Activated T-cell treated with anti-CD3 and anti-CD28 coated beads, Interleukin-2, amount 50 U/mL, for 48 hours (primary cell): ENCODE measurements around the gene IPO9.
"Not testable (repeated sequence)": the region's sequence is repeated elsewhere in the genome, so short reads cannot be mapped to it uniquely, and the experiment has no call there.

Experiments
- DNase-seq, 2 experiments: peaks; one replicate each; pipeline ENCODE4 v3.0.0-alpha.2; 2020

Gene IPO9

DNA sequence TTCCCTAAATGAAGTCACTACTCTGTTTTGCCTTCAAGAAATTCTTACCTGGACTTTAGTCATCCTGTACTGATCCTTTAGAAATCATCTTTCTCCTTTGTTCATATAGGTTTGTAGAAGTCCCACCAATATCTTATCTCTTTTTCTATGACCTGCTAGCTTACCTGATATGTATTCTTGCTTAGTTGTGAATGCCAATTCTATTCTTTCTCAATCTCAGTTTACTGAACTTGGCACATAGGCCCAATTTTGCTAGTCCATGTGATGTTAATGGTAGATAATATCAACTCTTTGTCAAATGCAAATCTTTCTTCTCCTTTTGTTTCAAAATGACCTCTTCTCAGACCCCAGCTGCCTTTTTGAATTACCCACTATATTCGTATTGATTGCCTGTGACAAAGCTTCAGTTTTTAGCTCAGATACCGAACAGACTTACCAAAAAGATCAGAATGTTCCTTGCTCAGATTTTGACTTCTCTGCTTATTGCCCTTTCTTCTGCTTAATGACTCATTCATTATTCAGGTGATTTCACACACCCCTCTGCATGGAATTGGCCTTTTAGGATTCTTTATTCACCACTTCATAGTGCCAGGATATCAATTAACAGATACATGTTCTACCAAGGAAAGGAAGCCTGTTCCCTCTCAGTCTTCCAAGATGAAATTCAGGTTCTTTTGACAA, 20.6 kb downstream of the IPO9 start:
- DNase-seq: no peak

- DNase-seq: no peak
These were observed 21.1 kb downstream of the IPO9 start for GRCh38 chr1:201850053-201850397.

DNA sequence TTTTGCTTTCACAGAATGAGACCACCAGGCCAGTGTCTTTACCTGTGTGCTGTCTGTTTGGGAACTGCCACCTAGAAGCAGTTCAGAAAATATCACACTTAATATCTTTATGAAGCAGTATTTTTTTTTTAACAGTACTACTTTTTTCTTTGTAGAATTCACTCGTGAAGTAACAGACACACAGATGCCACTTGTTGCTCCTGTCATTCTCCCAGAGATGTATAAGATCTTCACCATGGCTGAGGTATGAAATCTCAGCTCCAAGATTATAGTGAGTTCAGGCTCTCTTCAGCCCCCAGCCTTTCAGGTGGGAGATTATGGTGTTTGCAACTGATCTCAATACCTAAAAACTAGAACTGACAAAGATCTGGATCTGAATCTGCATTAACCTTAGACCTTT, 23.0 kb downstream of the IPO9 start:
- no peak for DNase-seq

GRCh38 chr1:201856722-201857121, 27.8 kb downstream of the IPO9 start:
- not testable (repeated sequence) for DNase-seq

DNA sequence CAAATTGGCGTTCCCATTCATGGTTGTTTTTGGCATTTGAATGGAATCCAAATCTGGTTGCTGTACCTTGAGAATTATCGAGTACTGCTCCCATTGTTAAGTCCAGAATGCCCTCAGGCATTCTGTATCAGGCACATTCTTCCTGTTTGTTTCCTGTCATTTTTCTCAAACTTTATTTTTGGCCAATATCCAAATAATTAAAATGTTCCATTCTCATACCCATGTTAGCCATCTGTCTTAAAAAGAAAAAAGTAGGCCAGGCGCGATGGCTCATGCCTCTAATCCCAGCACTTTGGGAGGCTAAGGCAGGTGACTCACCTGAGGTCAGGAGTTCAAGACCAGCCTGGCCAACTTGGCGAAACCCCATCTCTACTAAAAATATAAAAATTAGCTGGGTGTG, 30.5 kb downstream of the IPO9 start:
- DNase-seq: no peak

- DNase-seq: no peak
These were observed 32.5 kb downstream of the IPO9 start for GRCh38 chr1:201861448-201861847.

DNA sequence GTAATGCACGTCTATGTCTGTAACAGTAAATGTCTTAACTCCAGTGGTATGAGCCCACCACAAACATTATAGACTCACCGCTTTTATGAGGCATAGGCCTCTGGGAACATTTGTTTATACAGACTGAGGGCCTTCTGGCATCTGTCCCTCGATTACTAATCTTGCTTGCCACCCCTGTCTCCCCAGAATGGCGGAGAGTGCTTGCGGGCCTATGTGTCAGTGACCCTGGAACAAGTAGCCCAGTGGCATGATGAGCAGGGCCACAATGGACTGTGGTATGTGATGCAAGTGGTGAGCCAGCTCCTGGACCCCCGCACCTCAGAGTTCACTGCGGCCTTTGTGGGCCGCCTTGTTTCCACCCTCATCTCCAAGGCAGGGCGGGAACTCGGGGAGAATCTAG, 41.4 kb downstream of the IPO9 start:
- DNase-seq: no peak

GRCh38 chr1:201874672-201875071, 45.7 kb downstream of the IPO9 start:
- no peak for DNase-seq

DNA sequence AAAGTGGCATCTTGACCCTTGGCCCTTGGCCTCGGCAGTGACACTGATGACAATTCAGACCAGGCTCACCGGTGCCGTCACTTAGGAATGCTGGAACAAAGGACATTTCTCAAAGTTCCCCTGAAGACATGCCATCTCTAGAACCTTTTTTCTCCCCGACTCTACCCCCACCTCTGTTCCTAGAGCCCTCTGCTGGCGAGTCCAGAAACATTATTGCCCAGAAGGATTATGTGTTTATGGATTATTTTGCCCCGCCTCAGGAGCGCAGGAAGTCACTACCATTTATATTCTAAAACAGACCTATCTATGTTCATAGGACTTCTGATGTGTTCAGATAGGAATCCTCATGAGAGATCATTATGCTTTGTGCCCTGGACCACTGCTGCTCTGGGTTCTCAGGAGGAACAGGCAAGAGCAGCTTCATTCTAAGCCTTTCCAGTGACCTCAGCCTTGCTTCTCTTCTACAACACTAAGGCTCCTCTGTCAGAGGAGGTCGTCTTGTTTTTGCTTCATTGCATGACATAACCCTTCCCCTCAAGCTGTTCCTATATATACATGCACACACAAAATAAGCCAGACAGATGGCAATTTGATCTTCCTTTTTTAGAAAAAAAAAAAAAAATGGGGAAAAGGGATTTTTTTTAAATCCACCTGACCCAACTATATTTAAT, 47.3 kb downstream of the IPO9 start:
- DNase-seq: peak in 1 of 2 experiments; percentile 12

DNA sequence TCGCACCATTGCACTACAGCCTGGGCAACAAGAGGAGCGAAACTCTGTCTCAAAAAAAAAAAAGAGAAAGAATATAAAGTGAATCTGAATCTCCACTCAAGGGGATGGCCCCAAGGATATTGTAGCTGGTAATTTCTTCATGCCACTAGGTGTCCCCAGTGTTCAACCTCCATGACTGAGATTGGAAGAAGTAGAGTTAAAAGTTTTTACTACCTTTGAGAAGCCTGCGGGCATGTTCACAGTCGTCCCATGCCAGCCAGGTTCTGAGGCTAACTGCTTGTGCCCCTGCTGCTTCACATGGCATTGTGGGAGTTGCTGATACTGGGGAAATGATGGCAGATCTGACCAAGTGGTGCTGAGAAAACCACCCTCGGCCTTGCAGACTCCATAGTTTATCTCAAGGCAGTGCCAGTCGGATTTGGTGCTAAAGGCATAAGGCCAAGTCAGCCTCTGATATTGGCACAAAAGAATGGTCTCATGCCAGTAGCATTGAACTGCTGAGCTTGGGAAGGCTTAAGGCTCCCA, 49.0 kb downstream of the IPO9 start:
- peak in 1 of 2 experiments; percentile 23 for DNase-seq

- peak in 1 of 2 experiments; percentile 2 for DNase-seq
These were observed 52.1 kb downstream of the IPO9 start for GRCh38 chr1:201880928-201881571.

DNA sequence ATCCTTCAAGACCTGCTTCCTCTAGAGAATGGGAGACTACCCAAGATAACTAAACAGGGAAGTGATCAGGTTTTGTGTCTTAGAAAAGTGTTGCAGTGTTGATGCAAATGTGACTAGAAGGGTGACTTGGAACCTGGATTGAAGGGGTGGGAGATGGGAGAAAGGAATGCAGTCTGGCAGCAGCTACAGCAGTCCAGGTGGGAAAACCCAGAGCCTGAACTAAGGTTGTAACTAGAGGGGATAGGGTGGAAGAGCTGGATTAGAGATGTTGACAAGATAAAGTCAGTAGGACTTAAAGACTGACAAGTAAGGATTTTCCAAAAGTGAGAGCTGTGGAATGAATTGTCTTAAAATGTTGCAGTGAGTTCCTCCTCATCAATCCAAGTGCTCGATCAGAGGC, 52.7 kb downstream of the IPO9 start:
- DNase-seq: no peak

DNA sequence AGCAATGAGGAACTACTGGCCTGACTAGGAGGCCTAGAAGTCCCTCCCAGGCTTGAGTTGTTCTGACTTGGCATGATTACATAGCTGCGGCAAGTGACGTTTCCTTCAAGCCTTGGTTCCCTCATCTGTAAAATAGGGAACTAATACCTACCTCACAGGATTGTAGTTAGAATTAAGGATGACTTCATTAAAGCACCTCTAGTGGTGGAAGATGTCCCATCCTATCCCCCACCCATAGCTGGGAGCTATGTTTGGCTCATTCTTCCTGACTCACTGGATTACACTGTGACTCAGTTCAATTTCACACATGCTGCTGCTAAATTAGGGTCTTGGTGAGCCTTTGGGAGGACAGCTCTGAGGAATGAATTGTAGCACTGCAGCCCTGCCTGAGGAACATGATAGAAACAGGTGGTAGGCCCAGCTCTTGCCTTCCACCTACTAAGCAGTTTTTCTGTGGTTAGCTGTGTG, 53.7 kb downstream of the IPO9 start:
- DNase-seq: no peak

- DNase-seq: no peak
These were observed 54.3 kb downstream of the IPO9 start for GRCh38 chr1:201883266-201883665.

DNA sequence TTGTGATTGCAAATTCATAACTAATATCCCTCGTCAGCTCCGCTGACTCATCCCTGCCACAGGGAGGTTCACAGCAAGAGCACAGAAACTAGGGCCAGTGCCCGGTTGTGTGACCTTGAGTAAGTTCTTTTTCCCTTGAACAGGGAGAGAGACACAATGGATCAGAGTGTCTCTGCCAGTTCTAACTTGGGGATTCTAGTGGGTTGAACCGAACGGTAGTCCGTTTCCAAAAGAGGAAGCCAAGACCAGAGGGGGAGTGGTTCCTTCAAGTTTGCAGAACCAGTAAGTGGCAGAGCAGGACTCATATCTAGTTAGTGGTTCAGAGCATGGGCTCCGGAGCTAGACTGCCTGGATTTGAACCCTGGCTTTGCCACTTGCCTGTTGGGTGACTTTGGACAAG, 54.8 kb downstream of the IPO9 start:
- DNase-seq: peak in 1 of 2 experiments; percentile 36

- DNase-seq: no peak
These were observed 55.5 kb downstream of the IPO9 start for GRCh38 chr1:201884425-201884824.

- no peak for DNase-seq
These were observed 56.6 kb downstream of the IPO9 start for GRCh38 chr1:201885531-201886075.

- DNase-seq: no peak
These were observed 57.3 kb downstream of the IPO9 start for GRCh38 chr1:201886103-201886885.

- no peak for DNase-seq
These were observed 58.3 kb downstream of the IPO9 start for GRCh38 chr1:201887116-201887866.

DNA sequence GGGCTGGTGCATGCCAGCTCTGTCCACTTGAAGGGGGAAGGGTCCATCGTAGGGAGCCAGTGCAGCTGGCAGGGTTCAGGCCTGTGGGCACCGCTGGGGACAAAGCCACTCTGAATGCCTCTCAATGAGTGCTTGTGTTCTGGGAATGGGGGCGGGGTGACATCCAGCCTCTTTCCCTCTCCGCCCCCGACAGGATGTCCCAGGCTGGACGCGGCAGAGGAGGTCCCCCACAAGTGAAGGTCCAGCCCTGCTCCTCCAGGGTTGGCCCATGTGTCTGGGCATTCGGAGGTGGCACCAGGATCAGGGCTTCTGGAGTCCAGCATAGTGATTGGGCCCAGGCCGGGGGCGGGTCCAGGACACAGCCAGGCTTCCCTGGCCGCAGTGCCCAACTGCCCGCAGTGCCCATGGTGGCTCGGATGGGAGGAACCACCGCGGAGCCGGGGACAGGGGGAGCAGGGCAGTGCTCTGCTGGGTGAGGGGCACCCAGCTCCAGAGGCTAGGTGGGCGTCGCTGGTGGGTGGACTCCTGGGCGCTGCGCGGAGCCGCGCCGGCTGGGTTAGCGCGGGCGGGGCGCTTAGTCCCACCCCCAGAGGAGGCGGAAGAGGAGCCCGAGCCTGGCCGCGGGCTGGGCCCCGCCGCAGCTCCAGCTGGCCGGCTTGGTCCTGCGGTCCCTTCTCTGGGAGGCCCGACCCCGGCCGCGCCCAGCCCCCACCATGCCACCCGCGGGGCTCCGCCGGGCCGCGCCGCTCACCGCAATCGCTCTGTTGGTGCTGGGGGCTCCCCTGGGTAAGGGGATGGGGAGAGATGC, 59.5 kb downstream of the IPO9 start, which contains the start of gene SHISA4:
Gene SHISA4 (plus strand): TSS at position 617 of the 808 bp plus-strand sequence. CDS start 97 bp downstream, at position 714.
- DNase-seq: peak in 1 of 2 experiments; percentile 28
